Stomach (tissue), 4 donors: Measurements from ENCODE around the gene B4GALT3.

ENCODE experiments used
- POLR2A ChIP-seq, 4 donors: fragments of 450-650 bp; IDR thresholded peaks; one replicate each; pipeline ENCODE4 v1.6.1; 2016; ENCODE audit warnings: antibody characterized with exemption in 4 of 4, control low read depth in 2 of 4, mild to moderate bottlenecking in 1 of 4, moderate library complexity in 1 of 4
- TF ChIP-seq, protein P1 (sequence below), 7 experiments: fragments of 450-650 bp in 4 of 7; fragments of 200-600 bp in 3 of 7; sonication (generic) in 3 of 7; IDR thresholded peaks; one replicate each; pipeline ENCODE4 v1.5.1; 2016 to 2019; ENCODE audit warnings: antibody characterized with exemption in 7 of 7, control low read depth in 2 of 7, mild to moderate bottlenecking in 1 of 7

DNA sequence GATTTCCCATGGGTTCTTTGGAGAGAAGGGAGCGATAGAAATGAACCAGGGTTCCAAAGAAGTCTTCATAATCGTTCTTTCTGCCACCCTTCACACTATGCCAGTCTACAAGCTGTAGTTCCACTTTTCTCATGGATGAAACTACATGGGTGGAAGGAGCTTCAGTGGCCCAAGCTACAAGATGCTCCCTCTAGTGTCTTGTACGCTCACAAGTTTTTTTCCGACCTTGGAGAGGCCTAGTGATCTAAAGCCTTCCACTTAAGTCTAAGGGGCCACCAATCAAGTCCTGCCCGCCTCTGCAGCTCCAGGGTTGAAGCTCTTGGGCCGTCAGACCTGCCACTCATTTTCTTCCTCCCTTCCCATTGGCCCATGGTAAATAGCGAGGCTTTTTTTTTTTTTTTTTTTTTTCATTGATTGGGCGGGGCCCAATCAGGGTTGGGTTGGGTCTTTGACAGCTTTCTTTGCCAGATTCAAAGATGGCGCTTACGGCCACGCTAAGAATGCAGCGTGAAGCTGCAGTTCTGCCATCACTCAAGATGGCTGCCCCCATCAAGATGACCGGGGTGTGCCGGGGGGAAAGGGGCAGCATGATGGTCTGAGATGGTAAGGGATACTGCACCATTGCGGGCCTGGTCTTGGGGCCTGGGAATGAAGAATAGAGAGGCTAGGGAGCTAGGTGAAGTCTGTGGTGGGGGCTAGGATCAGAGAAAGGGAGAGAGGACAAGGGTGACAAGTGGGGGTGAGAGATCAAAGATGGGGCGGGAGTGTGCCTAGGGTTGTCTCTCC lies 48.4 kb upstream of the B4GALT3 start, which contains the start of gene TOMM40L:
- no peak for TF ChIP-seq POLR2A (IDR thresholded peaks at IDR 0.05)
- TF ChIP-seq, protein P1, sequence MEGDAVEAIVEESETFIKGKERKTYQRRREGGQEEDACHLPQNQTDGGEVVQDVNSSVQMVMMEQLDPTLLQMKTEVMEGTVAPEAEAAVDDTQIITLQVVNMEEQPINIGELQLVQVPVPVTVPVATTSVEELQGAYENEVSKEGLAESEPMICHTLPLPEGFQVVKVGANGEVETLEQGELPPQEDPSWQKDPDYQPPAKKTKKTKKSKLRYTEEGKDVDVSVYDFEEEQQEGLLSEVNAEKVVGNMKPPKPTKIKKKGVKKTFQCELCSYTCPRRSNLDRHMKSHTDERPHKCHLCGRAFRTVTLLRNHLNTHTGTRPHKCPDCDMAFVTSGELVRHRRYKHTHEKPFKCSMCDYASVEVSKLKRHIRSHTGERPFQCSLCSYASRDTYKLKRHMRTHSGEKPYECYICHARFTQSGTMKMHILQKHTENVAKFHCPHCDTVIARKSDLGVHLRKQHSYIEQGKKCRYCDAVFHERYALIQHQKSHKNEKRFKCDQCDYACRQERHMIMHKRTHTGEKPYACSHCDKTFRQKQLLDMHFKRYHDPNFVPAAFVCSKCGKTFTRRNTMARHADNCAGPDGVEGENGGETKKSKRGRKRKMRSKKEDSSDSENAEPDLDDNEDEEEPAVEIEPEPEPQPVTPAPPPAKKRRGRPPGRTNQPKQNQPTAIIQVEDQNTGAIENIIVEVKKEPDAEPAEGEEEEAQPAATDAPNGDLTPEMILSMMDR (IDR thresholded peaks at IDR 0.05), result peak in 4 of 7 experiments; percentile 18 to 49 (median 35)
